IgD-negative memory B cell (primary cell): ENCODE data around the gene SAPCD2. TPM values are rescaled to one million over a fixed set of nuclear protein-coding genes. Genes with fewer than 3 reads are reported as not detected.
A peak's percentile ranks its signal among the peaks of the same experiment; 100 is the strongest.
"Not testable (repeated sequence)": the region's sequence is repeated elsewhere in the genome, so short reads cannot be mapped to it uniquely, and the experiment has no call there.

Experiments used
- H3K27ac Mint-ChIP-seq, 3 donors: one replicate each; pipeline ENCODE4 v1.8.0; 2020 to 2022; ENCODE audit warnings: mild to moderate bottlenecking in 3 of 3, mixed read lengths in 3 of 3, moderate library complexity in 1 of 3
- H3K27me3 Mint-ChIP-seq: one replicate; pipeline ENCODE4 v1.8.0; 2021; ENCODE audit warnings: mixed read lengths
- H3K36me3 Mint-ChIP-seq: one replicate; pipeline ENCODE4 v1.8.0; 2020; ENCODE audit warnings: mild to moderate bottlenecking, mixed read lengths
- H3K4me1 Mint-ChIP-seq, 3 donors: one replicate each; pipeline ENCODE4 v1.8.0; 2020 to 2022; ENCODE audit warnings: mixed read lengths in 3 of 3, mild to moderate bottlenecking in 1 of 3
- H3K4me3 Mint-ChIP-seq, 4 donors: one replicate each; pipeline ENCODE4 v1.8.0; 2020 to 2022; ENCODE audit warnings: mild to moderate bottlenecking in 4 of 4, mixed read lengths in 4 of 4, moderate library complexity in 3 of 4
- H3K9me3 Mint-ChIP-seq, 3 donors: one replicate each; pipeline ENCODE4 v1.8.0; 2020 to 2021; ENCODE audit warnings: mixed read lengths in 3 of 3, mild to moderate bottlenecking in 1 of 3
- polyA plus RNA-seq: library from polyadenylated mRNA; unstranded; fragments of 300-500 nt; fragmentation: Illumina TruSeq; gene quantifications from one replicate; pipeline ENCODE4 v1.2.3, GENCODE V29; 2021

Gene SAPCD2
- polyA plus RNA-seq, 1 donor from 2014 or later = 0.38 TPM

DNA sequence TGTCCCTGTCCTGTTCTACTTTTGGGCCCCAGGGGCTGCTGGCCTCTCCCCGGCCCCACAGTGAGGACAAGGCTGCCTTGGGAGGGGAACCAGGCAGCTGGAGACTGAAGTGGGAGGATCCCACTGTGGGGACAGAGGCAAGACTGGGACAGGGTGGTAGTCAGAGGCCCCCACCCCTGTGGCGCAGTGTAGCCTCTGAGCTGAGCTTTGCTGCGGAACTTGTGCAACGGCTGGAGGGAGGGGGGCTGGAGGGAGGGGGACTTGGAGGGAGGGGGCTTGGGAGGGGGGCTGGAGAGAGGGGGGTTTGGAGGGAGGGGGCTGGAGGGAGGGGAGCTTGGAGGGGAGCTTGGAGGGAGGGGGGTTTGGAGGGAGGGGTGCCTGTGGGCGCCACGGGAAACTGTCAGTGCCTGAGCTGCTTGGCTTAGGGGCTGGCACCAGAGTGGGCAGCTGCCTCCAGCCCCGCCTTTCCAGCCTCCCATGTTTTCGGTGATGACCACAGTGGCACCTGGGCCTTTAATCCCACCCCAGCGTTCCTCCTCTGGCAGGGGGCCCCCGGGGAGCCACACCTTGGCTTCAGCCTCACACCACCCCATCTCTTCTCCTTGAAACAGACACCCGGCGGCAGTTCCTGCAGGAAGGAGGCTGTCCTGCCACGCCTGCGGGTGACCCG lies 36.2 kb downstream of the SAPCD2 start:
- Mint-ChIP-seq H3K36me3 (no peaks in the 10 kb centered on the region), H3K27me3 (no peaks in the 10 kb centered on the region), H3K27ac (peak overlapping the region; percentile 62 to 86 (median 83)), H3K9me3 (no peaks in the 10 kb centered on the region), H3K4me3 (peak overlapping the region; percentile 88 to 97 (median 94)), H3K4me1 (peaks cover 24 to 32% (median 26%) of the 10 kb centered on the region in 3 donors)

DNA sequence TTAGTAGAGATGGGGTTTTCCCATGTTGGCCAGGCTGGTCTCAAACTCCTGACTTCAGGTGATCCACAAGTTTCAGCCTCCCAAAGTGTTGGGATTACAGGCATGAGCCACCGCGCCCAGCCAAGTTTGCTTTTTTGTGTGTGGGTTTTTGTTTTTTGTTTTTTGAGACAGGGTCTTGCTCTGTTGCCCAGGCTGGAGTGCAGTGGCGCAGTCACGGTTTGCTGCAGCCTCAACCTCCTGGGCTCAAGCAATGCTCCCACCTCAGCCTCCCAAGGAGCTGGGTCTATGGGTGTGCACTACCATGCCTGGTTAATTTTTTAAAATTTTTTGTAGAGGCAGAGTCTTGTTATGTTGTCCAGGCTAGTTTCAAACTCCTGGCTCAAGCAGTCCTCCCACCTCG lies 36.9 kb downstream of the SAPCD2 start:
- Mint-ChIP-seq H3K27ac (peak overlapping the region; percentile 59 to 86 (median 73)), H3K4me3 (peak overlapping the region; percentile 88 to 97 (median 94)), H3K4me1 (peaks cover 26 to 32% (median 29%) of the 10 kb centered on the region in 3 donors)
- H3K9me3 Mint-ChIP-seq, H3K36me3 Mint-ChIP-seq, H3K27me3 Mint-ChIP-seq: not testable (repeated sequence)

DNA sequence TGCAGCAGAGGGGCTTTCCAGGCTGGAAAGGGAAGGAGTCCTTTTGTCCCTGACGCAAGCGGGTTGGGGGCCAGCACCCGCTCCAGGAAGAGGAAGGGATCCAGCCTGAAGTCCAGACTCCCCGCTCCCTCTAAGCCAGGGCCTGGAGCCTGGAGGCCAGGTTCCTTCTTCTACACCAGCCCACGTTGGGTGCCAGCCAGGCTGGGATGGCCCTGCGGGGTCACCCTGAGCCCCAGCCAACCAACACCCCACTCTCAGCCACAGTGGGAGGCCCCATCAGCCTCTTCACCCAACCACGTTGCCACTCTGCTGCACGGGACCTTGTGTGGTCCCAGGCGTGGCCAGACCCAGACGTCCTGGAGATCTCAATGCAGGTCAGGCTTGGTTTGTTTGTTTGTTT lies 37.5 kb downstream of the SAPCD2 start:
- H3K9me3 Mint-ChIP-seq = no peaks in the 10 kb centered on the region
- peaks cover 26 to 32% (median 29%) of the 10 kb centered on the region in 3 donors for H3K4me1 Mint-ChIP-seq
- no peaks in the 10 kb centered on the region for H3K27me3 Mint-ChIP-seq
- H3K4me3 Mint-ChIP-seq = peak overlapping the region; percentile 88 to 97 (median 94)
- H3K36me3 Mint-ChIP-seq = no peaks in the 10 kb centered on the region
- peak overlapping the region; percentile 73 to 91 (median 86) for H3K27ac Mint-ChIP-seq

DNA sequence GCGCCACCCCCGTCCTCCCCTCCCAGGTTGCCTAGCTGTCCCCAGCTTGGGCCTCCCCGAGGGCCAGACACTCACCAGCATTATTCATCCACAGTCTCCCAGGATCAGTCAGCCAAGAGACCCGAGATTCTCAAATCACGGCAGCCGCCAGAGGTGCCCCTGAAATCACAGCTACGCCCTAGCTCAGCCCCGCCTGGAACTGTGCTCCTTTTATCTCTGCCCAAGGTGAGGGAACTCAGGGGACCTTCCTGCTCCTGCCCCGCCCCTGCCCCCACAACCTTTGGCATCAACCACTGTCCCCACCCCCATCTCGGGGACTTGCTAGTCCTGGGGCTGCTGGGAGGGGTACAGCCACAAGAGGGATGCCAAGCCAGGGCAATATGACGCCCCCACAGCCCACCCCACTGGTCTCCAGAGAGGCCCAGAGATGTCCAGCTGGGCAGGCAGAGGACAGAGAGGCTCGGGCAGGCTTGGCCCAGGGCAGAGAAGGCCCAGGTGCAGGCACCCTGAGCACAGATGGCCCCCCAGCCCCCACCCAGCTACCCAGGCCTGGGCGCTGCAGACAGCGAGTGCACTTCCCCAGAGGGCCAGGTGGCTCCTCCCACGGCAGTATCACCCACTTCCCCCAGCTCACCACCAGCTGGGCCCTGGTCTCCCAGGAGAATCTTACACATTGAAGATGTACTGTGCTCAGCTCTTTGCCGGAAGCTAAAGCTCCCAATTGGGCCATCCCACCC lies 38.3 kb downstream of the SAPCD2 start, which contains the start of gene FUT7:
Gene FUT7, minus strand, starts transcription at position 185 of the 737 bp plus-strand sequence. Its CDS starts 97 bp downstream, at position 88.
- H3K27me3 Mint-ChIP-seq = no peaks in the 10 kb centered on the region
- no peaks in the 10 kb centered on the region for H3K9me3 Mint-ChIP-seq
- H3K4me1 Mint-ChIP-seq = peaks cover 28 to 35% (median 29%) of the 10 kb centered on the region in 3 donors
- no peaks in the 10 kb centered on the region for H3K36me3 Mint-ChIP-seq
- peak within 1 kb of the TSS; percentile 93 to 96 (median 94) for H3K27ac Mint-ChIP-seq
- H3K4me3 Mint-ChIP-seq = peak within 1 kb of the TSS; percentile 88 to 97 (median 95)

DNA sequence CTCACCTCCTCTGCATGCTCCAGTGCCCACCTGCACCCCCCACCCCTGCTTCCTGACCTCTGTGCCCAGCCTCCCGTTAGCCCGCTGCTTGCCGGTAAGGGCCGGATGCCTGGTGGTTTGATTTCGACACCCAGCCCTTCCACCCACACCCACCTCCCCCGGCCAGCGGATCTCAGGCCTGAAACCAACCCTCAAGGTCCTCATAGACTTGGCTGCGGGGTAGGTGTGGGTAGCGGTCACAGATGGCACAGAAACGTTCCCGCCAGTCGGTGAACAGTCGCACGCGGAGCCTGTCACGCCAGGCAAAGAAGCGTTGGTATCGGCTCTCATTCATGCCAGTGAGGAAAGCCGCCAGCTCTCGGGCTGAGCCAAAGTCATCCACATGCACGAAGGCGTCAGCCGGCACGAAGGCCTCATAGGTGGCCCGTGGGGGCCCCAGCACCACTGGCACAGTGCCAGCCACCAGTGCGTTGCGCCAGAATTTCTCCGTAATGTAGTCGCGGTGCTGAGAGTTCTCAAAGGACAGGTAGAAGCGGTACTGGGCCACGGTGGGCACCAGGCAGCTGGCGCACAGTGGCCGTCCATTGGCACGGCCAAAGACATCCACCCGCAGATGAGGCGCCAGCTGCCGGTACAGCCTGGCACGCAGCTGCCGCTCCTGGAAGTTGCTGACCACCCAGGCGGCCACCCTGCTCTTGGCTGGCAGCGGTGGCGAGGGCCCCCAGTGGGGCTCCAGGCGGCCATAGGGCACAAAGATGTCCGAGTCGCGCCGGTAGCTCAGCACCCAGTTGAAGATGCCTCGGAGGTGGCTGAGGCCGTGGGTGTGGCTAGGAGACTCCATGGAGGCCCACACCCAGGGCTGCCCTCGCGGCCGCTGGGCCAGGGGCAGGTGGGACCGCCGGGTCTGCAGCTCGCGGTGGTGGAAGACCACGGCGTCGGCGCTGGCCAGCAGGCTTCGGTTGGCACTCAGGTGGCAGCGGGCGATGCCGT lies 39.5 kb downstream of the SAPCD2 start:
- Mint-ChIP-seq H3K27me3 (no peaks in the 10 kb centered on the region), H3K4me1 (peaks cover 30 to 43% (median 33%) of the 10 kb centered on the region in 3 donors), H3K27ac (peak overlapping the region; percentile 80 to 96 (median 93)), H3K36me3 (no peaks in the 10 kb centered on the region), H3K4me3 (peak overlapping the region; percentile 86 to 97 (median 92)), H3K9me3 (no peaks in the 10 kb centered on the region)

DNA sequence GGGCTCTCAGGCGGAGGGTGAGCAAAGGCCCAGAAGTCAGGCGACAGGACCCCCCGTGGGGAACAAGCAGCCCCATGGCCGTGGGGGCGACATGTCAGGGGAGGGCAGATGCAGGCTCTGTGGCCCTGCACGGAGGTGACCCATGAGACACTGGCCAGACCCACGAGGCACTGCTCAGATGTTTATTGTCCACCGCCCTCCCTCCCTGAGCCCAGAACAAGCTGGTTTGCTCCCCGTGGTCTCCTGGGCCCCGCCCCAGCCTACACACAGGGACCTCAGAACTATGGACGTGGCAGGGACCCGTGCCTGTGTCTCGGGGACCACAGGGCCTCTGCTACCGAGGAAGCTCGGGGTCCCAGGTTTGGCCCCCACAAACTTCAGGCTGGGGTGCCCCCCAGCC lies 40.4 kb downstream of the SAPCD2 start:
- Mint-ChIP-seq H3K4me3 (peak overlapping the region; percentile 86 to 97 (median 92)), H3K27me3 (no peaks in the 10 kb centered on the region), H3K27ac (peak overlapping the region; percentile 5 to 96 (median 93)), H3K9me3 (no peaks in the 10 kb centered on the region), H3K4me1 (peaks cover 28 to 44% (median 35%) of the 10 kb centered on the region in 3 donors), H3K36me3 (no peaks in the 10 kb centered on the region)

DNA sequence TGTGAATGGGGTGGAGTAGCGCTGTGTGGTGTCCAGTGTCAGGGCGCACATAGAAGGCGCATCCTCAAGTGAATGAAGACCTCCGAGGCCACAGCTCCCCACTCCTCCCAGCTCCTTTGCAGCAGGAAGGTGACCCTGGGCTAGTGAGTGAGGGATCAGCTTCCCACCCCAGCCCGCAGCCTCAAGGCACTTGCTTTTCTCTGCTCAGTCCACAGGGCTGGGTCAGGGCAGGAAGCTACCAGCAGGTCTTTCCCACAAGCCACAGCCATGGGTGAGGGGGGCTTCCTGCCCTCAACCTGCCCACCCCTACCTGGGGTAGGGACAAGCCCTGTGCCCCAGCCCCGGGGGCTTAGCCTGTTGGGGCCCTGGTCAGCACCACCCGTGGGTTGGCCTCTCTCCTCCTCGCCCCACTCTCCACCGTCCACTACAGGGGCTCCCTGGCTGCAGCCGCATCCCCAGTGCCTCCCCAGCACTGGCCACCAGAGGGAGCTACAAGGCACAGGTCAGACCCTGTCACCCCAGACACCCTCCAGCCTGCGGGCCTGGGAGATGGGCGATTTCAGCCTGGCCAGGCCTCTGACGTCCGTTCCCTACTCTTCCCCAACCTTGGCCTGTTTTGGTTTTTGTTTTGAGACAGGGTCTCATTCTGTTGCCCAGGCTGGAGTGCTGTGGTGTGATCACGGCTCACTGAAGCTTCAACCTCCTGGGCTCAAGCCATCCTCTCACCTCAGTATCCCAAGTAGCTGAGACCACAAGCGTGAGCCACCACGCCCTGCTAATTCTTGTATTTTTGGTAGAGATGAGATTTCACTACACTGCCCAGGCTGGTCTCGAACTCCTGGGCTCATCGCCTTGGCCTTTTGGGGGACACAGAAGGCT lies 41.1 kb downstream of the SAPCD2 start:
- peaks cover 23 to 39% (median 29%) of the 10 kb centered on the region in 3 donors for H3K4me1 Mint-ChIP-seq
- H3K4me3 Mint-ChIP-seq = peak overlapping the region; percentile 86 to 97 (median 92)
- H3K27me3 Mint-ChIP-seq = no peaks in the 10 kb centered on the region

DNA sequence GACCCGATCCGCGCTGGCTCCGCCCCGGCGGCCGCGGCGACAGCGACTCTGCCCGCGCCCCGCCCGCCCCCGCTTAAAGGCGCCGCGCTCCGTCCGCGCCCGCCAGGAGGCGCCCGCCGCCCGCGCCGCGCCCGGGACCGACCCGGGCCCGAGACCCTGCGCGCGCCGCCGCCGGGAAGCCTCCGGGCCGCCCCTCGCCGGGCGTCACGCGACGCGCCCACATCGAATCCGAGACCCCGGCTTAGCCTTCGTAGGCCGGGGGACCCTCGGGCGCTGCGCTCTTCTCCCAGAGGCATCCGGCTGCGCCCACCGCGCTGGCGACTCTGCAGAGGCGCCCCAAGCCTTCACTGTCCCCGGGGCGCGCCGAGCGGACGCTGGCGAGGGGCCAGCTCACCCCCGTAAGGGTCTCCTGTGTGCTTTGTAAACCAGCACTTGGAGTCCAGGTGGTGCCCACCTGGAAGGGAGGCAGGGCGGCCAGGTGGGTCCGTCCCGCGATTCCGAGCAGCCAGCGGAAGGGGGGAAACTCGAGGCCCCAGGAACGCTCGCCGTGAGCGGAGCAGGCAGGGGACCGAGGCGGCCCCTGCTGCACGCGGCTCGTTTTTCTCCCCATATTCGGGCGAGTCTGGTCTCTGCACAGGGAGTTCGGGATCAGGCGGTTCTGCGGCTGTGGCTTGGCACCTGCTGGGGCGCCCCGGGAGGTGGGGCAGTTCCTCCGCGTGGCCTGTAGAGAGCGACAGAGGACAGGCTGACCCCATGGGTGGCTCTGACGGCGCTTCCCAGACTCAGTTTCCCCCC lies 41.9 kb downstream of the SAPCD2 start:
- peak overlapping the region in 2 of 3 donors; percentile 81 to 96 for H3K27ac Mint-ChIP-seq
- H3K4me1 Mint-ChIP-seq = peaks cover 23 to 34% (median 27%) of the 10 kb centered on the region in 3 donors
- no peaks in the 10 kb centered on the region for H3K36me3 Mint-ChIP-seq
- no peaks in the 10 kb centered on the region for H3K27me3 Mint-ChIP-seq
- H3K9me3 Mint-ChIP-seq = no peaks in the 10 kb centered on the region
- H3K4me3 Mint-ChIP-seq = peak overlapping the region; percentile 80 to 97 (median 90)

More for the DNA sequence above, 41.1 kb downstream of the SAPCD2 start:
- H3K27ac Mint-ChIP-seq = peak overlapping the region; percentile 13 to 96 (median 81)
- H3K36me3 Mint-ChIP-seq = no peaks in the 10 kb centered on the region
- H3K9me3 Mint-ChIP-seq = no peaks in the 10 kb centered on the region

DNA sequence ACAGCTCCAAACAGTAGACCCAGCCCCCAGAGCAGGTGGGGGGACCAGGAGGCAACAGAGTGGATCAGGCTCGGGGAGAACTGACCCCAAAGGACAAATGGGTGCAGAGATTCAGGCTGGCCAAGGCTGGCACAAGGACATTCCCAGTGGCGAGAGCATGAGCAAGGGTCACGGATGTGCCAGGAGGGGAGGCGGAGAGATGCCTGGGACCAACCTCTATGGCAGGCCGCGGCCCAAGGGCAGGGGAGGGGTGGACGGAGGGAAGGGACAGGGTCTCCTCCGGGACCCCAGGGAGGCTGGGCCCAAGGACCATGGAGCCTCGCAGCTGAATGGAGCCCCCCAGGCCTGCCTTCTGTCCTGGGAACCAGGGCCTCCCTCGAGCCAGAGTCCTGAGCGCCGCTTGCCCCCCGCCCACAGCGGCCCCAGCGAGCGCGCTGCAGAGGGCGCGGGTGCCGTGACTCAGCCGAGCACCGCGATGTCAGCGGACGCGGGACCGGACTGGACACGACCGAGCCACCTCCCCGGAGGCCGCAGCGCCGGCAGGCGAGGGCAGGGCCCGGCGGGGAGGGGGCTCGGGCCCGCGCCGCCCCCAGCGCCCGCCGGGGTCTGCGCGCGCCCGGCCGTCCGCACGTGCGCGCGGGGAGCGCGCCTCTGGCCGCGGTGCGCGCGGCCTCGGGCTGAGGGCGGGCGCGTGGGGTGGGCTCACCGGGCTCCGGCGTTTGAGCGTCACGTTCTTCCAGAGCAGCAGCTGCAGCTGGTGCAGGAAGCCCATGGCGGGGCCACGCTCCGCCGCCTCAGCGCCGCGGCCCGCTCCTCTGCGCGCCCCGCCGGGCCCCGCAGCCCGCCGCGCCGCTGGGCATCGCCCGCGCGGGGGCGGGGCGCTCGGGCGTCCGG lies 42.7 kb downstream of the SAPCD2 start, which contains the start of gene ABCA2:
Gene ABCA2, minus strand, starts transcription at position 869 of the 894 bp plus-strand sequence. Its CDS starts 97 bp downstream, at position 772.
- peak within 1 kb of the TSS; percentile 80 to 97 (median 92) for H3K4me3 Mint-ChIP-seq
- H3K27me3 Mint-ChIP-seq = no peaks in the 10 kb centered on the region
- peak within 1 kb of the TSS; percentile 81 to 96 (median 94) for H3K27ac Mint-ChIP-seq
- no peaks in the 10 kb centered on the region for H3K9me3 Mint-ChIP-seq
- H3K4me1 Mint-ChIP-seq = peaks cover 19 to 30% (median 24%) of the 10 kb centered on the region in 3 donors
- no peaks in the 10 kb centered on the region for H3K36me3 Mint-ChIP-seq

DNA sequence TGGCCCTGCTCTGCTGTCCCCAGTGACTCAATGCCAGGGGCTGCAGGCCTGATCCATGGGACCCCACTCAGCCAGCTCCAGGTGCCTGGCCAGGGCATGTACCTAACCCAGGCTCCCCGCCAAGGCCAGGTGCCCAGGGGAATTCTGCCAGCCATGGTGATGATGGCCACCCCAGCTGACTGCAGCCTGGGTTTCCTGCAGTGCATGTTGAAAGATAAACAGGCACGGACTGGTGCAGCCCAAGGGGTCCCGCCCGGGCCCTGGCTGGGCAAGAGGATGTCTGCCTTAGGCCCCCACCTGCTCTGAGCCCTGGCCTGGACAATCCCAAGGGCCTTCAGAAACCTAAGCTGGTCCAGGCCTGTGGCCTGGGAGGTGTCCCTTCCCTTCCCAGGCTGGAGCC lies 43.5 kb downstream of the SAPCD2 start:
- peak overlapping the region; percentile 67 to 94 (median 89) for H3K27ac Mint-ChIP-seq
- H3K4me3 Mint-ChIP-seq = peak overlapping the region in 3 of 4 donors; percentile 74 to 88 (median 87)
- H3K9me3 Mint-ChIP-seq = no peaks in the 10 kb centered on the region
- H3K36me3 Mint-ChIP-seq = no peaks in the 10 kb centered on the region
- H3K4me1 Mint-ChIP-seq = peaks cover 19 to 26% (median 22%) of the 10 kb centered on the region in 3 donors
- H3K27me3 Mint-ChIP-seq = no peaks in the 10 kb centered on the region

DNA sequence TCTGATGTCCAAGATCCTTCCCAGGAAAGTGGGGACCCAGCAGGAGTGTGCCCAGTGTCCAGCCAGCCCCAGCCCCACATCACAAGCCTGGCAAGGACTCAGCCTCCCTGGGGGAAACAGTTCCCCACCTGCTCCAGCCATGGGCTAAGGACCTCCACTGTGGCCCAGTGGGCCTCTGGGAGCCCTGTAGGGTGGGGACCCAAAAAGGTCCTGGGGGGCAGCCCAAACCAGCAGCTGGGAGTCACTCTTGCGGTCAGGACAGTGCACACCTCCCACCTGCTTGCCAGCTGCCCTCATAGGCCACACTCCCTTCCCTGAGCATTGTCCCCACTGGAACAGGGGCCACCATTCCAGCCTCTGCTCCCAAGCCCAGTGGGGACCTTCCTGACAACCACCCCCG lies 44.0 kb downstream of the SAPCD2 start:
- Mint-ChIP-seq H3K36me3 (no peaks in the 10 kb centered on the region), H3K27ac (peak overlapping the region; percentile 67 to 94 (median 89)), H3K9me3 (no peaks in the 10 kb centered on the region), H3K4me3 (peak overlapping the region in 3 of 4 donors; percentile 81 to 88 (median 87)), H3K4me1 (peaks cover 19 to 24% (median 22%) of the 10 kb centered on the region in 3 donors), H3K27me3 (no peaks in the 10 kb centered on the region)

DNA sequence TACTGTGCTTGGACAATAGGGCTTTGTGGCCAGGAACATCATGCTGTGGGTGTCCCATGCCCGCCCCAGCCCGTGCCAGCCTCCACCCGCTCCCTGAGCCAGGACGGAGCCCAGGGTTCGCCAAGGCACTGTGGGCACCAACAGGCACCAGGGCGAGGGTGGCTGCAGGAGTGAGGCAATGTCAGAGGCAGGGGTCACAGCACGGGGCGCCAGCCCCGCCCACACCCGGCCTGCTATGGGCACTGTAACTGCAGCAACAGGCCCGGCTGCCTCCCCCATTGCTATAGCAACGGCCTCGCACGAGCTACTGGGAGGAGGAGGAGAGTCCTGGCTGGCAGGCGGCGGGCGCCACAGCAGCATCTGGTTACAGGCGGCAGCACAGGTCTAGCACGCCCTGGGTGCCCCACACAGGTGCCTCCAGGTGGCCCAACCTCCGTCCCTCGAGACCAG lies 44.8 kb downstream of the SAPCD2 start:
- peak overlapping the region; percentile 10 to 94 (median 89) for H3K27ac Mint-ChIP-seq
- no peaks in the 10 kb centered on the region for H3K36me3 Mint-ChIP-seq
- no peaks in the 10 kb centered on the region for H3K27me3 Mint-ChIP-seq
- no peaks in the 10 kb centered on the region for H3K9me3 Mint-ChIP-seq
- H3K4me3 Mint-ChIP-seq = peak overlapping the region in 2 of 4 donors; percentile 87 to 88
- peaks cover 16 to 21% (median 18%) of the 10 kb centered on the region in 3 donors for H3K4me1 Mint-ChIP-seq
